ENCODE measurements around the gene USP10. TPM values are rescaled to one million over a fixed set of nuclear protein-coding genes. Genes with fewer than 3 reads are reported as not detected.

USP10 gene
- total RNA-seq, 4 donors from 2014 or later, result 23.6 to 56.8 (median 45.4) TPM

DNA sequence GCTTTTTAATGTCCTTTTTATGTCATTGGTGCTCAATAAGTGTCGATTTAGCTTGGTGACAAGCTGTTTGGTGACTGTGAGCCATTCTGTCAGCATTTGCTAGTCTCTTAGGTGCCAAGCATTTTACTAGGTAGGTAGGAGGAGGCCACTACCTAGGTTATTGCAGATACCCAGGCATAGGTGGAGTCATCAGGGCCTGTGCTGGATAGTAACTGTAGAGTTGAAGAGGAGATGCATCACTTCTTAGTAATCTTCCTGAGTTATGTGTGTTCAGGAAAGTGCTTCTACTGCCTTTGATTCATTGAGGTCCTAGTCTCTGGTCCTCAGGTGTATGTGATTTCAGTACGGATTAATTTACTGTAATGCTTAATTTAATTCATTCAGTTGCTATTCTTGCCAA, 17.7 kb downstream of the USP10 start:
- no peaks in the 10 kb centered on the region for H3K36me3 ChIP-seq
- H3K4me3 ChIP-seq, result no peak overlapping the region
- H3K4me1 ChIP-seq, result peaks cover 0 to 37% (median 8%) of the 10 kb centered on the region in 4 donors
- in situ Hi-C loops (cut with MboI; ENCODE audit: low pct_ligation_motif_present in 1 of 4, low pct_unique_long_range_greater_than_20kb in 1 of 4, low sequenced_read_pairs in 3 of 4), result loop anchor here in 2 of 4 donors (10.0 to 25.0 kb wide), 2 partner anchors 203 to 205 kb away; partner anchors contain the start of gene MEAK7 (in 1 of the 2)
- intact Hi-C loops (cut with DNase I; ENCODE audit: low total_unique reads), result no loop called here
- H3K9me3 ChIP-seq, result no peaks in the 10 kb centered on the region
- DNase-seq, result no peak
- 88 to 100% methylated on average over 1 to 2 of the region's 2 CpGs for WGBS, 2 donors (ENCODE audit: low coverage in 1 of 2)
- no peak for TF ChIP-seq EP300 (IDR thresholded peaks at IDR 0.05; ENCODE audit: low read depth)
- TF ChIP-seq POLR2AphosphoS5 (IDR thresholded peaks at IDR 0.05), result no peak
- TF ChIP-seq, protein P1, sequence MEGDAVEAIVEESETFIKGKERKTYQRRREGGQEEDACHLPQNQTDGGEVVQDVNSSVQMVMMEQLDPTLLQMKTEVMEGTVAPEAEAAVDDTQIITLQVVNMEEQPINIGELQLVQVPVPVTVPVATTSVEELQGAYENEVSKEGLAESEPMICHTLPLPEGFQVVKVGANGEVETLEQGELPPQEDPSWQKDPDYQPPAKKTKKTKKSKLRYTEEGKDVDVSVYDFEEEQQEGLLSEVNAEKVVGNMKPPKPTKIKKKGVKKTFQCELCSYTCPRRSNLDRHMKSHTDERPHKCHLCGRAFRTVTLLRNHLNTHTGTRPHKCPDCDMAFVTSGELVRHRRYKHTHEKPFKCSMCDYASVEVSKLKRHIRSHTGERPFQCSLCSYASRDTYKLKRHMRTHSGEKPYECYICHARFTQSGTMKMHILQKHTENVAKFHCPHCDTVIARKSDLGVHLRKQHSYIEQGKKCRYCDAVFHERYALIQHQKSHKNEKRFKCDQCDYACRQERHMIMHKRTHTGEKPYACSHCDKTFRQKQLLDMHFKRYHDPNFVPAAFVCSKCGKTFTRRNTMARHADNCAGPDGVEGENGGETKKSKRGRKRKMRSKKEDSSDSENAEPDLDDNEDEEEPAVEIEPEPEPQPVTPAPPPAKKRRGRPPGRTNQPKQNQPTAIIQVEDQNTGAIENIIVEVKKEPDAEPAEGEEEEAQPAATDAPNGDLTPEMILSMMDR (IDR thresholded peaks at IDR 0.05), result no peak
- no peak for TF ChIP-seq POLR2A (IDR thresholded peaks at IDR 0.05)
- no peaks in the 10 kb centered on the region for H3K27me3 ChIP-seq
- H3K27ac ChIP-seq, result no peak overlapping the region

DNA sequence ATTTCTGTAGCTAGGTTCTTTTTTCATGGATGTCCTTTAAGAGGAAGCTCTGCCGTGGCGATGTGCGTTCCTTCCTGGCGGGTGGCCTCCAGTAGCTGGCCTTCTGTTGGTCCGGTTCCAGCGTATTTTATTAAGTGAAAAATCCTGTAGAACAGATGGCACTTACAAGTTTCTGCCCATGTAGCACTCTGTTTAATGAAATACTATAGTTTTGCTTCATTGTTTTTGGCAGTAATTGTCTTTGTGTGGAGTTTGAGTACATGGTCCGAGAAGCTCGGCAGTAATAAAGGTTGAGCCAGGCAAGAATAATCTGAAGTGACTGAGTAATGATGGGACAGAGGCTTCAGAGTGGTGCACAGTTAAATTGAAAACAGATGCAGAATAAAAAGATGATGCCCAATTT, 20.4 kb downstream of the USP10 start:
- Histone ChIP-seq H3K4me3 (no peak overlapping the region), H3K9me3 (no peaks in the 10 kb centered on the region), H3K27ac (no peak overlapping the region), H3K4me1 (peaks cover 13 to 49% (median 23%) of the 10 kb centered on the region in 4 donors), H3K27me3 (no peaks in the 10 kb centered on the region), H3K36me3 (no peaks in the 10 kb centered on the region)
- intact Hi-C loops (cut with DNase I; ENCODE audit: low total_unique reads), result loop anchor here (10.0 kb wide), 1 partner anchor 205 kb away; no protein-coding TSS in a partner anchor
- in situ Hi-C loops (cut with MboI; ENCODE audit: low pct_ligation_motif_present in 1 of 4, low pct_unique_long_range_greater_than_20kb in 1 of 4, low sequenced_read_pairs in 3 of 4), result loop anchor here in 3 of 4 donors (5.0 to 25.0 kb wide), 4 partner anchors 43 to 208 kb away; partner anchors contain the start of gene MEAK7 (in 1 of the 3)
- no peak for DNase-seq
- TF ChIP-seq EP300 (IDR thresholded peaks at IDR 0.05; ENCODE audit: low read depth), result no peak
- TF ChIP-seq POLR2A (IDR thresholded peaks at IDR 0.05), result no peak
- no peak for TF ChIP-seq POLR2AphosphoS5 (IDR thresholded peaks at IDR 0.05)
- TF ChIP-seq, protein P1 (IDR thresholded peaks at IDR 0.05), result no peak
- 87 to 90% methylated on average over 5 to 8 of the region's 8 CpGs for WGBS, 2 donors (ENCODE audit: low coverage in 1 of 2)

DNA sequence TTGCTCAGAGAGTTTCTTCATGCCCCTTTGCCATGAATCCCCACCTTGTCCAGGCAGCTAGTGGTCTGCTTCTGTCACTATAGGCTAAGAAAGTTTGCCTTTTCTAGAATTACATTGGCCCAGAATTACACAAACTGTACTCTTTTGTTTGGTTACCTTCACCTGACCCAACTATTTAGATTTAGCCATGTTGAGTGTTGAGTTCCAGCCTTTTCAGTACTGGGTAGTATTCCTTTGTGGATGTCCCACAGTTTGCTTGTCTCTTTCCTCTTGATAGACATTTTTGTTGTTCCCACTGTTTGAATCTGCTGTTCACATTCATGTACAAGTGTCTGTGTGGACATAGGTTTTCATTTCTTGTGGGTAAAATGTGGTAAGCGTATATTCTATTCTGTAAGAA, 22.3 kb downstream of the USP10 start:
- Histone ChIP-seq H3K27ac (no peak overlapping the region), H3K9me3 (no peaks in the 10 kb centered on the region), H3K4me3 (no peak overlapping the region), H3K36me3 (no peaks in the 10 kb centered on the region), H3K27me3 (no peaks in the 10 kb centered on the region), H3K4me1 (peaks cover 13 to 68% (median 40%) of the 10 kb centered on the region in 4 donors)
- no peak for TF ChIP-seq EP300 (IDR thresholded peaks at IDR 0.05; ENCODE audit: low read depth)
- TF ChIP-seq POLR2A (IDR thresholded peaks at IDR 0.05), result no peak
- TF ChIP-seq, protein P1 (IDR thresholded peaks at IDR 0.05), result no peak
- intact Hi-C loops (cut with DNase I; ENCODE audit: low total_unique reads) (loop anchor here (10.0 kb wide), 1 partner anchor 207 kb away; no protein-coding TSS in a partner anchor), in situ Hi-C loops (cut with MboI; ENCODE audit: low pct_ligation_motif_present in 1 of 4, low pct_unique_long_range_greater_than_20kb in 1 of 4, low sequenced_read_pairs in 3 of 4) (loop anchor here in 3 of 4 donors (5.0 to 25.0 kb wide), 4 partner anchors 45 to 210 kb away; partner anchors contain the start of gene MEAK7 (in 1 of the 3))
- no peak for DNase-seq
- 100% methylated on average over 1 of the region's 1 CpG for WGBS, 2 donors (ENCODE audit: low coverage in 1 of 2)

DNA sequence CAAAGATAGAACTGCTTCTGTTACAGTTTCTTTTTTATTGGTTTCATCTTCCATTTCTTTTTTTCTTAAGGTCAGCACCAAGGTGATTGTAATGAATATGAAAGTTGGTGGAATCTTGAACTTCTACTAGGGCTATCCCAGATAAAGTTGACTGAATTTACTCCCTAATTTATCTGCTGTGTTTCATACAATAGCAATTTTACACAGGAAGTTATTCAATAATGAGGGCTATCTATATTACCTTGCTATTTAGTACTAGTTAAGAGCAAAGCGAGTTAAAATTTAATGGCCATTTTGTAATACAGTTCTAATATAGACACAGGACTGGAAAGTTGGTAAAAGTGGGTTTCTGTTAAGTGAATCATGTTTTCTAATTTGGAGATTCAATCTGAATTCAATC, 24.1 kb downstream of the USP10 start:
- peaks cover 13 to 66% (median 41%) of the 10 kb centered on the region in 4 donors for H3K4me1 ChIP-seq
- TF ChIP-seq POLR2AphosphoS5 (IDR thresholded peaks at IDR 0.05) (no peak), POLR2A (IDR thresholded peaks at IDR 0.05) (no peak), EP300 (IDR thresholded peaks at IDR 0.05; ENCODE audit: low read depth) (no peak)
- TF ChIP-seq, protein P1 (IDR thresholded peaks at IDR 0.05), result no peak
- H3K27ac ChIP-seq, result peak overlapping the region; percentile 55 to 68 (median 58)

More for the DNA sequence above, 24.1 kb downstream of the USP10 start:
- 84 to 100% methylated on average over 1 of the region's 1 CpG for WGBS, 2 donors (ENCODE audit: low coverage in 1 of 2)
- Histone ChIP-seq H3K36me3 (no peaks in the 10 kb centered on the region), H3K4me3 (no peak overlapping the region), H3K27me3 (no peaks in the 10 kb centered on the region), H3K9me3 (no peaks in the 10 kb centered on the region)
- in situ Hi-C loops (cut with MboI; ENCODE audit: low pct_ligation_motif_present in 1 of 4, low pct_unique_long_range_greater_than_20kb in 1 of 4, low sequenced_read_pairs in 3 of 4), result loop anchor here in 3 of 4 donors (5.0 to 25.0 kb wide), 4 partner anchors 47 to 212 kb away; partner anchors contain the start of gene MEAK7 (in 1 of the 3)
- intact Hi-C loops (cut with DNase I; ENCODE audit: low total_unique reads), result loop anchor here (10.0 kb wide), 1 partner anchor 209 kb away; no protein-coding TSS in a partner anchor
- DNase-seq, result no peak

Data from transverse colon (tissue), 4 donors.